Heart left ventricle (tissue), 16 donors: ENCODE measurements around the gene CDS1. TPM values are rescaled to one million over a fixed set of nuclear protein-coding genes. Genes with fewer than 3 reads are reported as not detected.
"Not testable (repeated sequence)": the region's sequence is repeated elsewhere in the genome, so short reads cannot be mapped to it uniquely, and the experiment has no call there.

Experiments
- ATAC-seq, 4 donors: fragments of 200-7000 bp; cut with Tn5 transposase; one replicate each; pipeline ENCODE4 v1.9.1; 2020 to 2022; ENCODE audit warnings: moderate library complexity in 4 of 4, mild to moderate bottlenecking in 3 of 4, moderate number of reproducible peaks in 1 of 4
- DNase-seq, 5 donors: peaks; one replicate each; pipeline ENCODE4 v3.0.0-alpha.2; 2020
- H3K27ac ChIP-seq, 12 donors: fragments of 200-600 bp; sonication (generic) in 4 of 12; one replicate each; pipeline versions ENCODE4 v1.5.0 to v1.8.0; 2016 to 2022; ENCODE audit warnings: mild to moderate bottlenecking in 2 of 12
- H3K27me3 ChIP-seq, 9 donors: fragments of 200-600 bp; sonication (generic) in 2 of 9; one replicate each; pipeline versions ENCODE4 v1.5.1 to v1.8.0; 2016 to 2022; ENCODE audit warnings: mild to moderate bottlenecking in 3 of 9
- H3K36me3 ChIP-seq, 9 donors: fragments of 200-600 bp; sonication (generic) in 2 of 9; one replicate each; pipeline versions ENCODE4 v1.5.0 to v1.8.0; 2018 to 2022; ENCODE audit warnings: mild to moderate bottlenecking in 2 of 9
- H3K4me1 ChIP-seq, 12 donors: fragments of 200-600 bp; sonication (generic) in 4 of 12; one replicate each; pipeline versions ENCODE4 v1.5.0 to v1.8.0; 2016 to 2022; ENCODE audit warnings: mild to moderate bottlenecking in 3 of 12
- H3K4me3 ChIP-seq, 12 donors: fragments of 200-600 bp; sonication (generic) in 4 of 12; one replicate each; pipeline versions ENCODE4 v1.5.0 to v1.8.0; 2017 to 2022; ENCODE audit warnings: mild to moderate bottlenecking in 9 of 12, moderate library complexity in 4 of 12
- H3K9me3 ChIP-seq, 12 donors: fragments of 200-600 bp; sonication (generic) in 4 of 12; one replicate each; pipeline versions ENCODE4 v1.5.0 to v1.8.0; 2016 to 2022; ENCODE audit warnings: mild to moderate bottlenecking in 1 of 12
- CTCF ChIP-seq, 12 donors: fragments of 200-600 bp; sonication (generic) in 4 of 12; IDR thresholded peaks; one replicate each; pipeline versions ENCODE4 v1.5.0 to v1.8.0; 2018 to 2022; ENCODE audit warnings: antibody characterized with exemption in 12 of 12, mild to moderate bottlenecking in 5 of 12
- POLR2A ChIP-seq, 2 donors: fragments of 450-650 bp; IDR thresholded peaks; one replicate each; pipeline ENCODE4 v1.6.1; 2017; ENCODE audit warnings: antibody characterized with exemption in 2 of 2, mild to moderate bottlenecking in 2 of 2, moderate library complexity in 2 of 2
- WGBS, 4 donors: extraction: QIAGEN DNeasy Blood & Tissue Kit in 2 of 4; methylation state at CpG; one replicate each; pipeline versions ENCODE4 v1.1.5 to v1.1.7; 2013 to 2018; 5-methylcytosine and 5-hydroxymethylcytosine counted together
- intact Hi-C, 10 donors: fragments of 100-400 bp; cut with DNase I; formaldehyde crosslinking; loops; one replicate each; pipeline versions ENCODE4 v1.11.1 to v1.14.2; 2022
- polyA plus RNA-seq, 2 donors: library from polyadenylated mRNA; stranded (reverse); fragments of 200-250 nt; gene quantifications; one replicate each; pipeline ENCODE4 v1.2.3, GENCODE V29; 2013
- total RNA-seq, 9 donors: library from RNA; depleted of rRNA in 2 of 9; stranded (reverse); fragments of >200 nt in 2 of 9; fragmentation: NEBNext Ultra II Directional in 3 of 9; extraction: Animal tissue kit (Norgen Biotek cat#: 25700) in 3 of 9; gene quantifications; one replicate each; pipeline versions ENCODE4 v1.1.0 to v1.2.4, GENCODE V29; 2016 to 2023
- donor health status: ischemic (EF 13 %, LVEDD 7.1; RV severe dilation, severe dysfunction).
- donor health status: healthy with polysubstance abuse.
- donor health status: DM: no; HTN: yes; CAD: no.
- donor health status: DM: no; HTN: no; CAD: no.
- donor health status: ischemic (EF 25% LVEDD 6.9; RV normal size, moderate dysfunction).
- donor health status: ischemic (EF 25% LVEDD 5.7; RV mildly dilated, moderate dysfunction).
- donor health status: healthy.
- donor health status: DM: yes; HTN: yes; CAD: no.
- donor health status: ischemic (EF 35%, LVEDD 5.7; RV mildly dilated, moderate dysfunction).
- donor health status: nonischemic (EF 11% LVEDD 7.7; RV severe dilation, severe dysfunction).
- donor health status: DM: yes; HTN: yes; CAD: no.
- donor health status: PGD.
- donor health status: ischemic (EF 29% LVEDD 5.4; RV normal size, mild dysfunction).
- donor health status: nonischemic (EF 23%, LVEDD 6.1; RV moderate dilation, normal function).

Gene CDS1
- total and polyA plus RNA-seq, 11 donors: 0.15 to 1.7 (median 0.44) TPM

GRCh38 chr4:84681486-84682274 lies 98.8 kb downstream of the CDS1 start:
- intact Hi-C loops: no loop called here
- Histone ChIP-seq H3K36me3 (peaks cover 0 to 100% (median 98%) of the 10 kb centered on the region in 9 donors), H3K9me3 (no peaks in the 10 kb centered on the region), H3K27me3 (no peaks in the 10 kb centered on the region), H3K4me1 (peaks cover 5 to 33% (median 16%) of the 10 kb centered on the region in 12 donors), H3K4me3 (no peak overlapping the region), H3K27ac (peak overlapping the region in 9 of 12 donors; percentile 29 to 76 (median 55))
- DNase-seq (peak in 1 of 5 donors; percentile 27), ATAC-seq (peak; percentile 88 to 91 (median 89))
- WGBS, 4 donors: 46 to 72% (median 67%) methylated on average over 2 of the region's 2 CpGs
- no peak for TF ChIP-seq POLR2A (IDR thresholded peaks at IDR 0.05)
- TF ChIP-seq CTCF (IDR thresholded peaks at IDR 0.05): peak in 2 of 12 donors; percentile 12 to 35

- WGBS, 4 donors: 78 to 87% (median 83%) methylated on average over 4 of the region's 4 CpGs
- peak overlapping the region in 7 of 12 donors; percentile 29 to 76 (median 58) for H3K27ac ChIP-seq
- H3K4me3 ChIP-seq, H3K27me3 ChIP-seq, intact Hi-C loops, ATAC-seq, H3K9me3 ChIP-seq, DNase-seq: not testable (repeated sequence)
- H3K4me1 ChIP-seq: peaks cover 5 to 33% (median 16%) of the 10 kb centered on the region in 12 donors
- H3K36me3 ChIP-seq: peaks cover 0 to 100% (median 96%) of the 10 kb centered on the region in 9 donors
Observed at GRCh38 chr4:84682661-84683060, 99.7 kb downstream of the CDS1 start.

GRCh38 chr4:84683064-84683850 lies 100.3 kb downstream of the CDS1 start:
- H3K9me3 ChIP-seq: no peaks in the 10 kb centered on the region
- intact Hi-C loops: no loop called here
- ATAC-seq: peak in 3 of 4 donors; percentile 15 to 37 (median 15)
- peak overlapping the region in 5 of 12 donors; percentile 29 to 76 (median 65) for H3K27ac ChIP-seq
- H3K4me3 ChIP-seq: no peak overlapping the region
- 77 to 80% (median 79%) methylated on average over 7 of the region's 7 CpGs for WGBS, 4 donors
- H3K27me3 ChIP-seq: no peaks in the 10 kb centered on the region
- H3K4me1 ChIP-seq: peaks cover 5 to 33% (median 16%) of the 10 kb centered on the region in 12 donors
- TF ChIP-seq POLR2A (IDR thresholded peaks at IDR 0.05): no peak
- no peak for TF ChIP-seq CTCF (IDR thresholded peaks at IDR 0.05)
- H3K36me3 ChIP-seq: peaks cover 0 to 100% (median 96%) of the 10 kb centered on the region in 9 donors
- DNase-seq: no peak

GRCh38 chr4:84684361-84684760 lies 101.4 kb downstream of the CDS1 start:
- Histone ChIP-seq H3K27ac (no peak overlapping the region), H3K4me3 (no peak overlapping the region), H3K9me3 (no peaks in the 10 kb centered on the region), H3K36me3 (peaks cover 0 to 100% (median 96%) of the 10 kb centered on the region in 9 donors), H3K27me3 (no peaks in the 10 kb centered on the region), H3K4me1 (peaks cover 5 to 34% (median 16%) of the 10 kb centered on the region in 12 donors)
- intact Hi-C loops: no loop called here
- TF ChIP-seq CTCF (IDR thresholded peaks at IDR 0.05) (no peak), POLR2A (IDR thresholded peaks at IDR 0.05) (no peak)
- no peak for ATAC-seq
- 87 to 95% (median 94%) methylated on average over 3 of the region's 3 CpGs for WGBS, 4 donors
- DNase-seq: no peak
